GM23338 (cell line): Measurements from ENCODE around the gene RPRD1A. TPM values are rescaled to one million over a fixed set of nuclear protein-coding genes. Genes with fewer than 3 reads are reported as not detected.
A peak's percentile ranks its signal among the peaks of the same experiment; 100 is the strongest.

ENCODE experiments used
- ATAC-seq: fragments of 200-7000 bp; cut with Tn5 transposase; 3 replicates; pipeline ENCODE4 v1.9.1; 2020
- DNase-seq: peaks from one replicate; pipeline ENCODE4 v3.0.0-alpha.2; 2015; ENCODE audit warnings: low spot score
- H2AFZ ChIP-seq: fragments of 200-600 bp; sonication (generic); 2 replicates; pipeline ENCODE4 v1.8.0; 2016; ENCODE audit warnings: antibody characterized with exemption, mild to moderate bottlenecking, moderate library complexity
- H3F3A ChIP-seq: fragments of 200-600 bp; sonication (generic); replicated peaks from 2 replicates; pipeline ENCODE4 v1.8.0; 2017; ENCODE audit warnings: antibody characterized with exemption, mixed run types, low read depth
- H3K27ac ChIP-seq: fragments of 200-600 bp; sonication (generic); 2 replicates; pipeline ENCODE4 v1.6.1; 2016; ENCODE audit warnings: low read depth
- H3K27me3 ChIP-seq: fragments of 200-600 bp; sonication (generic); 2 replicates; pipeline ENCODE4 v1.8.0; 2016; ENCODE audit warnings: mild to moderate bottlenecking, mixed run types, moderate library complexity; ENCODE audit not compliant: insufficient read depth
- H3K36me3 ChIP-seq: fragments of 200-600 bp; sonication (generic); 2 replicates; pipeline ENCODE4 v1.8.0; 2016; ENCODE audit warnings: mild to moderate bottlenecking; ENCODE audit not compliant: insufficient read depth
- H3K4me1 ChIP-seq: fragments of 200-600 bp; sonication (generic); 2 replicates; pipeline ENCODE4 v1.8.0; 2016; ENCODE audit warnings: mild to moderate bottlenecking, moderate library complexity; ENCODE audit not compliant: insufficient read depth
- H3K4me2 ChIP-seq: fragments of 200-600 bp; sonication (generic); 2 replicates; pipeline ENCODE4 v1.7.1; 2017; ENCODE audit warnings: mixed run types
- H3K4me3 ChIP-seq: fragments of 200-600 bp; sonication (generic); 2 replicates; pipeline ENCODE4 v1.6.1; 2016; ENCODE audit warnings: mixed run types
- H3K79me2 ChIP-seq: fragments of 200-600 bp; sonication (generic); replicated peaks from 2 replicates; pipeline ENCODE4 v1.8.0; 2017; ENCODE audit warnings: mild to moderate bottlenecking; ENCODE audit not compliant: insufficient read depth
- H3K9me2 ChIP-seq: fragments of 200-600 bp; sonication (generic); 2 replicates; pipeline ENCODE4 v1.8.0; 2017; ENCODE audit not compliant: insufficient read depth
- H4K20me1 ChIP-seq: fragments of 200-600 bp; sonication (generic); replicated peaks from 2 replicates; pipeline ENCODE4 v1.8.0; 2017; ENCODE audit warnings: mild to moderate bottlenecking; ENCODE audit not compliant: insufficient read depth
- H3K27ac Mint-ChIP-seq: 2 replicates; pipeline ENCODE4 v1.8.0; 2020; ENCODE audit warnings: inconsistent platforms, mild to moderate bottlenecking, moderate library complexity, mixed read lengths
- H3K27me3 Mint-ChIP-seq: 3 replicates; pipeline ENCODE4 v1.8.0; 2022; ENCODE audit warnings: low read depth, mild to moderate bottlenecking, moderate library complexity, mixed read lengths, inconsistent platforms; ENCODE audit not compliant: insufficient read depth, poor library complexity
- H3K36me3 Mint-ChIP-seq: 3 replicates; pipeline ENCODE4 v1.8.0; 2021; ENCODE audit warnings: low read depth, mild to moderate bottlenecking, inconsistent platforms, moderate library complexity, mixed read lengths
- H3K4me1 Mint-ChIP-seq: 3 replicates; pipeline ENCODE4 v1.8.0; 2020; ENCODE audit warnings: mild to moderate bottlenecking, inconsistent platforms, mixed read lengths
- H3K4me3 Mint-ChIP-seq: 3 replicates; pipeline ENCODE4 v1.8.0; 2021; ENCODE audit warnings: moderate library complexity, mild to moderate bottlenecking, inconsistent platforms, mixed read lengths
- H3K9me3 Mint-ChIP-seq: 3 replicates; pipeline ENCODE4 v1.8.0; 2020; ENCODE audit warnings: moderate library complexity, mild to moderate bottlenecking, inconsistent platforms, mixed read lengths
- CREB1 ChIP-seq: fragments of 250-450 bp; sonication (Bioruptor Pico); IDR thresholded peaks from 2 replicates; pipeline ENCODE4 v1.5.0; 2020; ENCODE audit warnings: low read depth, mild to moderate bottlenecking, moderate library complexity
- EZH2 ChIP-seq: fragments of 200-600 bp; sonication (generic); IDR thresholded peaks from one replicate; pipeline ENCODE4 v1.8.0; 2017; ENCODE audit warnings: antibody characterized with exemption, mild to moderate bottlenecking, low read depth; ENCODE audit not compliant: unreplicated experiment
- EZH2phosphoT487 ChIP-seq: fragments of 200-600 bp; sonication (generic); IDR thresholded peaks from one replicate; pipeline ENCODE4 v1.8.1; 2018; ENCODE audit warnings: antibody characterized with exemption; ENCODE audit not compliant: unreplicated experiment
- JUNB ChIP-seq: IDR thresholded peaks from one replicate; pipeline ENCODE4 v1.6.1; 2016; ENCODE audit warnings: antibody characterized with exemption; ENCODE audit not compliant: unreplicated experiment
- POLR2AphosphoS5 ChIP-seq: IDR thresholded peaks from 2 replicates; pipeline ENCODE4 v1.6.1; 2016; ENCODE audit warnings: antibody characterized with exemption, low read depth
- STAT1 ChIP-seq: IDR thresholded peaks from one replicate; pipeline ENCODE4 v1.6.1; 2016; ENCODE audit warnings: antibody characterized with exemption; ENCODE audit not compliant: unreplicated experiment
- ZNF331 ChIP-seq: fragments of 250-450 bp; sonication (Bioruptor Pico); IDR thresholded peaks from 2 replicates; pipeline ENCODE4 v1.5.0; 2020; ENCODE audit warnings: low read depth, mild to moderate bottlenecking, moderate library complexity
- polyA plus RNA-seq: library from polyadenylated mRNA; unstranded; fragments of >200 nt; fragmentation: Nextera tagmentation; extraction: Ambion mirVana; gene quantifications from 2 replicates; pipeline ENCODE4 v1.2.1, GENCODE V29; 2016
- total RNA-seq: library from RNA; depleted of rRNA; stranded (reverse); fragments of >200 nt; shearing (Covaris generic); gene quantifications from 2 replicates; pipeline ENCODE4 v1.2.3, GENCODE V29; 2014
- TF ChIP-seq, protein P1 (sequence below): IDR thresholded peaks from 2 replicates; pipeline ENCODE4 v1.6.1; 2016; ENCODE audit warnings: antibody characterized with exemption
- TF ChIP-seq, protein P2 (sequence below): IDR thresholded peaks from one replicate; pipeline ENCODE4 v1.6.1; 2018; ENCODE audit warnings: antibody characterized with exemption; ENCODE audit not compliant: unreplicated experiment
- TF ChIP-seq, protein P3 (sequence below), 2 experiments: fragments of 200-600 bp in 1 of 2; sonication (generic) in 1 of 2; conservative IDR thresholded peaks; 2 replicates each; pipeline versions ENCODE4 v1.5.1 to v1.6.1; 2016 to 2017; ENCODE audit warnings: antibody characterized with exemption in 2 of 2, low read depth in 2 of 2, mild to moderate bottlenecking in 2 of 2, moderate library complexity in 1 of 2

RPRD1A gene
- total and polyA plus RNA-seq, 2 experiments from 2014 or later: 67.9 to 157 TPM

DNA sequence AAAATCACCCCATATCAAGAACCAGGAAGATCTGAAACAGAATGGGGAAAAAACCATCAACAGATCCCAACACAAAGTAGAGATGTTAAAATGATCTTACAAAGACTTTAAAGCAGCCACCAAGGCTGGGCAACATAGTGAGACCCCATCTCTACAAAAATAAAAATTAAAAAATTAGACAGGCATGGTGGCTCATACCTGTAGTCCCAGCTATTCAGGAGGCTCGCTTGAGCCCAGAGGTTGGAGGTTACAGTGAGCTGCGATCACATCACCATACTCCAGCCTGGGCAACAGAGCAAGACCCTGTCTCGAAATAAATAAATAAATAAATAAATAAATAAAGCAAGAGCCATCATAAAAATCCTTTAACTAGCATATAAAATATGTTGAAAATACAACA is 20.5 kb downstream of the RPRD1A start:
- no peak overlapping the region for H2AFZ ChIP-seq
- peaks cover 100% of the 10 kb centered on the region for H3K79me2 ChIP-seq
- no peaks in the 10 kb centered on the region for H3F3A ChIP-seq
- peaks cover 62% of the 10 kb centered on the region for H3K4me1 ChIP-seq
- Mint-ChIP-seq H3K27ac (no peak overlapping the region), H3K4me1 (peaks cover 54% of the 10 kb centered on the region), H3K9me3 (peaks cover 14% of the 10 kb centered on the region; the same call in 2 of the 3 replicates), H3K27me3 (peaks cover 3% of the 10 kb centered on the region), H3K36me3 (peaks cover 14% of the 10 kb centered on the region), H3K4me3 (no peak overlapping the region)
- H3K36me3 ChIP-seq: no peaks in the 10 kb centered on the region
- H3K4me3 ChIP-seq: no peak overlapping the region
- no peak for ATAC-seq
- peaks cover 69% of the 10 kb centered on the region for H4K20me1 ChIP-seq
- no peak overlapping the region for H3K4me2 ChIP-seq
- H3K27ac ChIP-seq: no peak overlapping the region
- no peaks in the 10 kb centered on the region for H3K9me2 ChIP-seq
- no peaks in the 10 kb centered on the region for H3K27me3 ChIP-seq
- no peak for DNase-seq
- TF ChIP-seq ZNF331 (no peak), EZH2 (no peak), JUNB (no peak), CREB1 (CRISPR knock-in tag) (no peak)
- TF ChIP-seq, protein P1, sequence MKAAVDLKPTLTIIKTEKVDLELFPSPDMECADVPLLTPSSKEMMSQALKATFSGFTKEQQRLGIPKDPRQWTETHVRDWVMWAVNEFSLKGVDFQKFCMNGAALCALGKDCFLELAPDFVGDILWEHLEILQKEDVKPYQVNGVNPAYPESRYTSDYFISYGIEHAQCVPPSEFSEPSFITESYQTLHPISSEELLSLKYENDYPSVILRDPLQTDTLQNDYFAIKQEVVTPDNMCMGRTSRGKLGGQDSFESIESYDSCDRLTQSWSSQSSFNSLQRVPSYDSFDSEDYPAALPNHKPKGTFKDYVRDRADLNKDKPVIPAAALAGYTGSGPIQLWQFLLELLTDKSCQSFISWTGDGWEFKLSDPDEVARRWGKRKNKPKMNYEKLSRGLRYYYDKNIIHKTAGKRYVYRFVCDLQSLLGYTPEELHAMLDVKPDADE: no peak
- TF ChIP-seq, protein P2, sequence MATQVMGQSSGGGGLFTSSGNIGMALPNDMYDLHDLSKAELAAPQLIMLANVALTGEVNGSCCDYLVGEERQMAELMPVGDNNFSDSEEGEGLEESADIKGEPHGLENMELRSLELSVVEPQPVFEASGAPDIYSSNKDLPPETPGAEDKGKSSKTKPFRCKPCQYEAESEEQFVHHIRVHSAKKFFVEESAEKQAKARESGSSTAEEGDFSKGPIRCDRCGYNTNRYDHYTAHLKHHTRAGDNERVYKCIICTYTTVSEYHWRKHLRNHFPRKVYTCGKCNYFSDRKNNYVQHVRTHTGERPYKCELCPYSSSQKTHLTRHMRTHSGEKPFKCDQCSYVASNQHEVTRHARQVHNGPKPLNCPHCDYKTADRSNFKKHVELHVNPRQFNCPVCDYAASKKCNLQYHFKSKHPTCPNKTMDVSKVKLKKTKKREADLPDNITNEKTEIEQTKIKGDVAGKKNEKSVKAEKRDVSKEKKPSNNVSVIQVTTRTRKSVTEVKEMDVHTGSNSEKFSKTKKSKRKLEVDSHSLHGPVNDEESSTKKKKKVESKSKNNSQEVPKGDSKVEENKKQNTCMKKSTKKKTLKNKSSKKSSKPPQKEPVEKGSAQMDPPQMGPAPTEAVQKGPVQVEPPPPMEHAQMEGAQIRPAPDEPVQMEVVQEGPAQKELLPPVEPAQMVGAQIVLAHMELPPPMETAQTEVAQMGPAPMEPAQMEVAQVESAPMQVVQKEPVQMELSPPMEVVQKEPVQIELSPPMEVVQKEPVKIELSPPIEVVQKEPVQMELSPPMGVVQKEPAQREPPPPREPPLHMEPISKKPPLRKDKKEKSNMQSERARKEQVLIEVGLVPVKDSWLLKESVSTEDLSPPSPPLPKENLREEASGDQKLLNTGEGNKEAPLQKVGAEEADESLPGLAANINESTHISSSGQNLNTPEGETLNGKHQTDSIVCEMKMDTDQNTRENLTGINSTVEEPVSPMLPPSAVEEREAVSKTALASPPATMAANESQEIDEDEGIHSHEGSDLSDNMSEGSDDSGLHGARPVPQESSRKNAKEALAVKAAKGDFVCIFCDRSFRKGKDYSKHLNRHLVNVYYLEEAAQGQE: no peak
- TF ChIP-seq, protein P3, sequence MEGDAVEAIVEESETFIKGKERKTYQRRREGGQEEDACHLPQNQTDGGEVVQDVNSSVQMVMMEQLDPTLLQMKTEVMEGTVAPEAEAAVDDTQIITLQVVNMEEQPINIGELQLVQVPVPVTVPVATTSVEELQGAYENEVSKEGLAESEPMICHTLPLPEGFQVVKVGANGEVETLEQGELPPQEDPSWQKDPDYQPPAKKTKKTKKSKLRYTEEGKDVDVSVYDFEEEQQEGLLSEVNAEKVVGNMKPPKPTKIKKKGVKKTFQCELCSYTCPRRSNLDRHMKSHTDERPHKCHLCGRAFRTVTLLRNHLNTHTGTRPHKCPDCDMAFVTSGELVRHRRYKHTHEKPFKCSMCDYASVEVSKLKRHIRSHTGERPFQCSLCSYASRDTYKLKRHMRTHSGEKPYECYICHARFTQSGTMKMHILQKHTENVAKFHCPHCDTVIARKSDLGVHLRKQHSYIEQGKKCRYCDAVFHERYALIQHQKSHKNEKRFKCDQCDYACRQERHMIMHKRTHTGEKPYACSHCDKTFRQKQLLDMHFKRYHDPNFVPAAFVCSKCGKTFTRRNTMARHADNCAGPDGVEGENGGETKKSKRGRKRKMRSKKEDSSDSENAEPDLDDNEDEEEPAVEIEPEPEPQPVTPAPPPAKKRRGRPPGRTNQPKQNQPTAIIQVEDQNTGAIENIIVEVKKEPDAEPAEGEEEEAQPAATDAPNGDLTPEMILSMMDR (conservative IDR thresholded peaks at IDR 0.05; ENCODE audit: low read depth in 2 of 2): no peak

DNA sequence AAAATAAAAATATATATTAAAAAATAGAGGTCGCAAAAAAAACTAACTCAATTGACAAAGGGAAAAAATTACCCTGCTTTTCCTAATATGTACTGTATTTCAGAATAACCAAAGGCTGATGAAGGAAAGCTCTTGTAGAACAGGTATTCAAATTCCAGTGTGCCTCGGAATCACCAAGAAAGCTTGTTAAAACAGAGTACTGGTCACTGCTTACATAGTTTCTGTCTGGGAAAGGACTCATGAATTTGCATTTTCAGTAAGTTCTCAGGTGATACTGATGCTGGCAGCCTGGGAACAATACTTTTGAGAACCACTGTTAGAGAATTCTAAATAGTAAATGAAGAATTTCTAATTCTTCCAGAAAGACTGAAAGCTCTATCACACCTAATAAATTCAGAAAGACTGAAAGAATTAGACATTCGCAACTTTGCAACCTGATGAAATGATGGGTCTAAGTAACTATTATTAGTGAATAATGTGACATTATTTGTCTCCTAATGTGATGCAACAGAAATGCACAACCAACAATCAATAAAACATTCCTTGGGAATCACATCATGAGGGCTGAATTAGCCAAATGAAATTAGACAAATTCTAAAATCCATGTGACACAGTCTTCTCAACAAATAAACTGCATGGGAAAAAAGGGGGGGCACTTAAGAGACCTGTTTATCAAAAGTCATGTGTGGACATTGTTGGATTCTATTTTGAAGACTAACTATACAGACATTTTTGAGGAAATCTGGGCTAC is 21.9 kb downstream of the RPRD1A start:
- peaks cover 3% of the 10 kb centered on the region for H3K27me3 Mint-ChIP-seq
- H3K4me1 Mint-ChIP-seq: peaks cover 50% of the 10 kb centered on the region
- Histone ChIP-seq H3K9me2 (no peaks in the 10 kb centered on the region), H3K4me2 (no peak overlapping the region), H4K20me1 (peaks cover 77% of the 10 kb centered on the region), H3K79me2 (peaks cover 100% of the 10 kb centered on the region), H3F3A (no peaks in the 10 kb centered on the region), H3K4me1 (peaks cover 63% of the 10 kb centered on the region), H3K36me3 (no peaks in the 10 kb centered on the region), H3K27me3 (no peaks in the 10 kb centered on the region), H2AFZ (no peak overlapping the region), H3K4me3 (no peak overlapping the region), H3K27ac (peak overlapping the region; percentile 40)
- peaks cover 21% of the 10 kb centered on the region for H3K36me3 Mint-ChIP-seq
- peak; percentile 19 for DNase-seq
- H3K4me3 Mint-ChIP-seq: no peak overlapping the region
- H3K9me3 Mint-ChIP-seq: peaks cover 14% of the 10 kb centered on the region; the same call in 2 of the 3 replicates
- peak overlapping the region; percentile 64 for H3K27ac Mint-ChIP-seq
- ATAC-seq: peak; percentile 31; the same call in 2 of the 3 replicates
- no peak for TF ChIP-seq EZH2phosphoT487
- no peak for TF ChIP-seq POLR2AphosphoS5
- TF ChIP-seq, protein P3 (conservative IDR thresholded peaks at IDR 0.05; ENCODE audit: low read depth in 2 of 2): no peak
- TF ChIP-seq STAT1: no peak
- TF ChIP-seq, protein P1: no peak
- no peak for TF ChIP-seq JUNB
